GM19467 (cell line): ENCODE data around the gene NSF.
"Not testable (repeated sequence)": the region's sequence is repeated elsewhere in the genome, so short reads cannot be mapped to it uniquely, and the experiment has no call there.

ENCODE experiments used
- ATAC-seq: cut with Tn5 transposase; IDR thresholded peaks from one replicate; pipeline ENCODE4 v1.9.1; 2021; ENCODE audit warnings: mild to moderate bottlenecking, moderate library complexity; ENCODE audit not compliant: unreplicated experiment

Gene NSF

GRCh38 chr17:46627452-46627851 lies 37.0 kb downstream of the NSF start:
- ATAC-seq: not testable (repeated sequence)

- ATAC-seq: not testable (repeated sequence)
Measured at GRCh38 chr17:46628753-46629436, 38.4 kb downstream of the NSF start.

GRCh38 chr17:46632146-46632545 lies 41.7 kb downstream of the NSF start:
- ATAC-seq: not testable (repeated sequence)

- ATAC-seq: not testable (repeated sequence)
Measured at GRCh38 chr17:46634844-46635243, 44.4 kb downstream of the NSF start.

GRCh38 chr17:46641861-46642656 lies 51.6 kb downstream of the NSF start:
- not testable (repeated sequence) for ATAC-seq

- ATAC-seq: not testable (repeated sequence)
Measured at GRCh38 chr17:46647251-46647650, 56.8 kb downstream of the NSF start.

GRCh38 chr17:46647688-46648278 lies 57.3 kb downstream of the NSF start:
- not testable (repeated sequence) for ATAC-seq

GRCh38 chr17:46649246-46649645 lies 58.8 kb downstream of the NSF start:
- ATAC-seq: not testable (repeated sequence)

- not testable (repeated sequence) for ATAC-seq
Measured at GRCh38 chr17:46652024-46652643, 61.7 kb downstream of the NSF start.

- not testable (repeated sequence) for ATAC-seq
Measured at GRCh38 chr17:46658235-46658634, 67.8 kb downstream of the NSF start.

- not testable (repeated sequence) for ATAC-seq
Measured at GRCh38 chr17:46659702-46660101, 69.2 kb downstream of the NSF start.

- not testable (repeated sequence) for ATAC-seq
Measured at GRCh38 chr17:46663123-46663522, 72.7 kb downstream of the NSF start.

- ATAC-seq: not testable (repeated sequence)
Measured at GRCh38 chr17:46663552-46663951, 73.1 kb downstream of the NSF start.

GRCh38 chr17:46665969-46666368 lies 75.5 kb downstream of the NSF start:
- not testable (repeated sequence) for ATAC-seq

- not testable (repeated sequence) for ATAC-seq
Measured at GRCh38 chr17:46670789-46671188, 80.3 kb downstream of the NSF start.

- ATAC-seq: not testable (repeated sequence)
Measured at GRCh38 chr17:46672777-46673176, 82.3 kb downstream of the NSF start.

GRCh38 chr17:46677819-46678218 lies 87.3 kb downstream of the NSF start:
- not testable (repeated sequence) for ATAC-seq

- ATAC-seq: not testable (repeated sequence)
Measured at GRCh38 chr17:46683653-46684052, 93.2 kb downstream of the NSF start.

- ATAC-seq: not testable (repeated sequence)
Measured at GRCh38 chr17:46685284-46685683, 94.8 kb downstream of the NSF start.

GRCh38 chr17:46692196-46692595 lies 101.7 kb downstream of the NSF start:
- ATAC-seq: not testable (repeated sequence)

GRCh38 chr17:46693283-46693682 lies 102.8 kb downstream of the NSF start:
- not testable (repeated sequence) for ATAC-seq
